GM18867 (cell line): Measurements from ENCODE around the gene GALNT13.

Experiments used
- ATAC-seq: cut with Tn5 transposase; IDR thresholded peaks from one replicate; pipeline ENCODE4 v1.9.1; 2021; ENCODE audit warnings: mild to moderate bottlenecking, moderate library complexity; ENCODE audit not compliant: unreplicated experiment

Gene GALNT13

DNA sequence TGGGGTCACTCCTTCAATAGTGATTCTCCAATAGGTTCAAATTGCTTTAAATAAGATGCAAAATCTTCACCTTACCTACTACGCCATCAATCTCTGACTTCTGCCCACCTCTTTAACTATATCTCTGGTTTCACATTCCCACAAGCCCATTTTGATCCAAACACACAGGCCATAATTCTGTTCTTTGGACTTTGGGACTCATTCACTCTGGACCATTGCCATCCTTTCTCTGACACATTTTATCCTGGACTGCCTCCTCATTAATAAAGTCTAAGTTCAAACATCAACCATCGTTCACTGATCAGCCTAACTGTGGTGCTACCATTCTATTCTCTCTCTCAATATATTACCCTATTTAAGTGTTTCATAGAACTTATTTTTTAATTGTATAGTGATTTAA is 332.2 kb downstream of the GALNT13 start:
- no peak for ATAC-seq

DNA sequence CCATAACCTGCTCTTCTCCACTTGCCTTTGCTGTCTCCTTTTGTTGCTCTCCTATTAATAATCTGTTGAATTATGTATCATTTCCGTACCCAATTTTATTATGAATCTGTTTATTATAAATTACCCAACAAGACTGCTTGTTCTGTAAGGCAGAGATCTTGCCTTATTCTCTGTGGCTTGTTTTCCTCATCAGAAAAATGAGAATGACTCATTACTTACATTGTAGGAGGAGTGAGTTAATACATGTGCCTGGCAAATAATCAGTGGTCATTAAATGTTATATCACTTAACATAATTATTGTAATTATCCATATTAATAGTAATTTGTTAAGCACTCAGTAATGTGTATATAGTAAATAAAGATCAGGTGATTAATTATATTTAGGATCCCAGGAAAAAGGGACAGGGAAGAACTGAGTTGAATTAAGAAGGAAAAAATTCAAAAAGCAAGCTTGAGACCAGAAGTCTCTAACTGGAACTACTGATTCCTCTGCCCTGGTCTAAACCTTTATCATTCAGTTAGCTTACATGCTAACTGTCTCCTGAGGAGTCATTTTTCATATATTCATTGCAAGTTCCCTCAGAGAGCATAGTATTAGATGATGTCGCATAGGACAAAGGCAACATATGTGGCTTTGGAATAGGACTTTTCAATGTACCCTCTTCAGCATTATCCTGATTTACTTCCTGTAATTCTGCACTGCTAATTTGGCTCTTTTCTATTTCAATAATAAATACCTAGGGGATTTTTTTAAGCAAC is 335.7 kb downstream of the GALNT13 start:
- ATAC-seq: no peak

DNA sequence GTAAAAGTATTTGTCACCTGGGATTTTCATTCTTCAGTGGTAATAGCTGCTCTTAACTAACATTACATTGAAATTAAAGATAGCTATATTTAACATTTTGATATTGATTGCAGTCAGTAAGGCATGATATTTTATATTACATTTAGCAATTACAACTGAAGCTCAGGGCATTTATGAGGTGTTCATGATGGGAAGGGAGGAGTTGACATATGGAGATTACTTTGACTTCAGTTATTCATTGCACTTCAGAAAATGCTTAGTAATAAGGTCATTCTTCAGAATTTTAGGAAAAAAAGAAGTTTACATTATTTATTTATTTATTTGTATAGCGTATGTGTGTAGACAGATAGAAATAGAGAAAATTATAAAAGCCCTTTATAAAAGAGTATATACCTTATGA is 352.0 kb downstream of the GALNT13 start:
- no peak for ATAC-seq

DNA sequence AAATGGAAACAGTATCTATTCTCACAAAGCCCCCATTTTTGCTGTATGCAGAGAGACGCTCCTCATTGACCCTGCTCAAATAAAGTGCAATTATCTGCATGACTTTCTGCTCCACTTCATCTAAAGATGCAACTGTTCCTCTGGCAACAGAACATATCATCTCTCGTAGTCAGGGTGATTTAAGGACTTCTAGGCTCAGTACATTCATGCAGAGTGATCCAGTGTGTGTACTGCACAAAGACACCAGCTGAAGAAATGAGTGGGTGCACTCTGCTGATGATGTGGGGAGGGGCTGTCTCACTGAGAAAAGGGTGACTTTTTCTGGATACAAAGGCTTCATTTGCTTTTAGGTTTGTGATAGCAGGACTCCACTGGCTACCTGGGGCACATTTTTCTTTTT is 355.2 kb downstream of the GALNT13 start:
- ATAC-seq: no peak

DNA sequence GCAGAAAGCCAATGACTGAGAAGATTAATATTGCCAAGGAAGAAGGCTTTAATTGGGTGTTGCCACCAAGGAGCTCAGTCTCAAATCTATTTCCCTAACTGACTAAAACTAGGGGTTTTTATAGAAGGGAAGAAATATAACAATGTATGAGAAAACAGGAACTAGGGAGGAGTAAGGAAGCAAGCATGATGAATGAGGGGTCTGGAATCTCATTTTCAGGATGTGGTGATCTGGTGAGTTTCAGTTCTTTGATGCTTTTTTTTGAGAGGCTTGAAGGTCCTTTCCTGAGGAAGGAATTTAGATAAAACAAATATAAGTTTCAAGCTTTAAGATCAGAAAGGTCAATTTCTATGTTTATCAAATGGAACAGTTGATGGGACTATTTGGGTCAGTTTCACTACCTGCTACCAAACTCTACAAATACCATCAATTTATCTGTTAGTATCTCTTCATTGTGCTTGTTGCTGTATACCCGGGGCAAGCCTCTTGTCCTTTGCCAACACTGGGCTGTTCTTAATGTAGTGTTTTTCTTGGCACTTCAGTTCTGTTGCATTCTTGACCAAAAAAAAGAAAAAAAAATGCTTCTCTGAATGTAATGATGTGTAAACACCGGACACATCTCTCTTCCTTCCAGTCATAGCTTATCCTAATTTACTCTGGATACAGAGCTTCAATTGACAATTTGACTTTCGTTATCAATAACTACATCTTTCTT is 357.0 kb downstream of the GALNT13 start:
- ATAC-seq: no peak

DNA sequence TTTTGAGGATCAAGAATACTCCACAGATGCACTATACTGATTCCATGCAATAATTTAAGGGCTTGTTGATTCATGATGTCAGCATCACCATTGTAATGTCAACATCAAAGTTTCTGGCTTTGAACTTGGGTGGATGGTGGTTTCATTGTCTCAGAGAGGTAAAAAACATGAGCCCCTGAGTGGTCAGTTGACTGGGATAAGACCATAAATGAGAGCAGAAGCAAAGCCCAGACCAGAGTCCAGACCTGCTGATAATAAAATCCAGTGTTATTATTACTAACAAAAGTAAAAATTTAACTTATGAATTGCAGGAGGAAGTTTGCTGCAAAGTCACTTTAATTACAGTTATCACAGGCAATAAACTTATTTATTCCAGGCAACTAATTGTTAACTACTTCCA is 358.2 kb downstream of the GALNT13 start:
- ATAC-seq: no peak

DNA sequence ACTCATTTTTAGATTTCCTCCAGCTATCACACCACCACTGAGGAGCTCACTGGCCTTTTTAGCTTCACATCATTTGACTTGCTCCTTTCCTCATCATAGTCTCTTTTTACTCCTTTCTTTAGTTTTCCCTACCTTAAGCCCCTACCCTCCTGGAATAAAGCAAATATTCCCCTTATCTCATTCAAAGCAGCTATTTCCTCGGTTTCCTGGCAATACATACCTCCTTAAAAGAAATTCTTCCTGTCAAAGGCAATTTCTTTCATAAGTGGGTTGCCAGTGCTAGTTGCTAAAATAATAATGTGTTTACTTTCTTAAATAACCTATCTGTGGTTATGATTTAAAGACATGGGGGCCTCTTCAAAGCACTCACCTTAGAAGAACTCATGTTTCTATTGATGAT is 359.3 kb downstream of the GALNT13 start:
- ATAC-seq: no peak

DNA sequence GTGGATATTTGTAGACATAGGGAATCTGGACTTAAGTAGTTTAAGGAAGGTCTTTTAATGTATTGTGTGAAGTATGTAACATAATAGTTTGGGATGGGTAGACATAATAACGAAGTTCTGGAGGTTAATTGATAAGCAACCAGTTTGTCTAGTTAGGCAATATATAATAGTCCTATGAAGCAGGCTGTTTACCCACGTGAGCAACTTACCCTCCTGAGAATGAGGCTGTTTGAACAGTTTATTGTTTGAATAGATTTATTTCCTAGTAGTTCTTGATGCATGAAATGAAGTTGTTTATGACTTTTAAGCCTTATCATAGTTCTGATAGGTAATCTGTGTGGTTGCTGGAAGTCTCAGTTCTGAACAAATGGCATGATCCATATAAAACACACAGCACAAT is 361.5 kb downstream of the GALNT13 start:
- no peak for ATAC-seq

DNA sequence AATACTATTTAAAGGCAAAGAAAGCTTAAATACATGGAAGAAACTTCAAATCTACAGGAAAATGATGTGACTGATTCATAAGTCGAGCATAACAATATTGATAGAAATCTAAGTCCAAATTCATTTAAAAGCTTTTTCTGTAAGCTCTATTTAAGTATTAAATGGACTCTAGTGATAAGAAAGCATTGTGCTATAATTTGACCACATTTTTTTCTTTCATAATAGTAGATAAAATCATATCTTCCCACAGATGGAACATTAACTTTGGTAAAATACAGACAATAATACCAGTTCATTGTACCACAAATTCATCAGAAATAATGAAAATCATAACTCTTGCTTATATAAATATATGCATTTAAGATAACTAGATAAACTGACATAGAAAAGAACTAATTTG is 366.5 kb downstream of the GALNT13 start:
- no peak for ATAC-seq

DNA sequence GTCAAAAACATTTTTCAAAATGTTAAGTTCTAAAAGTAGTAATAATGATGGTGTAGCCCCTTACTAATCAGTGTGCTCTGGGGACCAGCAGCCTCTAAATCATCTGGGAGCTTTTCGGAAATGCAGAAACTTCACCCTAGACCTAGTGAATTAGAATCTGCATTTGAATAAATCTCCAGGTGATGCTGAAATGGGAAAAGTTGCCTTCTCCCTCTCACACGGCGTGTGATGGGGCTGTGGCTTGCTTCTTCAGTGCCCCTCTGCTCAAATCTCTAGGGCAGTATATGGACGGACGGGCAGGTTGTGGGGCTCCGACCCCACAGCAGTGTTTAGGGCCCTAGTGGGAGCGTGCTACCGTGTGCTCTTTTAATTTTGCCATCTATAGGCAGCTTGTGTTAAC is 368.6 kb downstream of the GALNT13 start:
- ATAC-seq: no peak

DNA sequence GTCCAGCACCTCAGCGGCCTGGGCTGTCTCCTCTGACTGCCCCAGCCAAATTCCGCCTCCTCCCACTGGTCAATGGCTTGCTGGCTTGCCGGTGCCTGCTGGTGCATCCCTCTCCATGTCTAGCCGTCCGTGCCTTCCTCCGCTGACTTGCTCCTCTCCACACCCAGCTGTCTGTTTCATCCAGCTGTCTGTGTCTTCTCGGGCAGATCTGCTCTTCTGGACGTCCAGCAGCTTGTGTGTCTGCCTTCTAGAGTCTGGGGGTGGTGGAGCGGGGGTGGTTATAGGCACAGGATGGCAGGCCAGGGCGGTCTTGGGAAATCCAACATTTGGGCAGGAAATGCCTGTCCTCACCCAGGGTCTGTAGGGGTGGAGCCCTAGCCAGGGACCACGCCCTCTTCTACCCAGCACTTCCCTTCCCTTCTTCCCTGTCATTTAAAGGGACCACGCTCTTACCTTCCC is 369.2 kb downstream of the GALNT13 start:
- no peak for ATAC-seq

DNA sequence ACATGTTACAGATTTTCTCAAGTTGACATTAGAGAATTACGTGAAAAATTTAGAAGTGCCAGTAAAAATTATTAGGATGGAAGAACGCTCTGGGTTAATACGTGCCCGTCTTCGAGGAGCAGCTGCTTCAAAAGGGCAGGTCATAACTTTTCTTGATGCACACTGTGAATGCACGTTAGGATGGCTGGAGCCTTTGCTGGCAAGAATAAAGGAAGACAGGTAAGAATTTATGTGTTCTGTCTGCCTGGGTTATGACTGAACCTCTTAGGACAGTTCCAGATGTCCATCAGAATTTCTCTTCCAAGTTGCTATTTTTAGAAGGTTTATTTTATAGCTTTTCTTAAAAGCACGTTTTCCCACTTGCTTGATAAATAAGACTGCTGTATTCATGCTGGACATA is 371.0 kb downstream of the GALNT13 start:
- ATAC-seq: no peak

DNA sequence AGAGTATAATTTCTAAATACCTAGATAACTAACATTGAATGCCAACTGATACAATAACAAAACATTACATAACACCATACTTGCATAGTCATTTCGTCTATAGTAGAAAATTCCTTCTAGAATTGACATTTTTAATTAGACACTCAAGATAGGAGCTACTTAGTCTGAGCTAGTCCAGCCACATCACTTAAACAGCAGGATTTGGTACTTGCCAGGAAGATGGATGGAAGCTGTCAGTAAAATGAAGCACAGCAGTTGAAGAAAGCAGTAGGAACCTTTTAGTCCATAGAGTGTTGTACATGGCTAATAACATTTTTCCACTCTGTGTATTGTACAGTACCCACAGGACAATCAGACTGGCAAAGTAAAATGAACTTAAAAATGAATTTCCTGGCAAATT is 372.0 kb downstream of the GALNT13 start:
- ATAC-seq: no peak

DNA sequence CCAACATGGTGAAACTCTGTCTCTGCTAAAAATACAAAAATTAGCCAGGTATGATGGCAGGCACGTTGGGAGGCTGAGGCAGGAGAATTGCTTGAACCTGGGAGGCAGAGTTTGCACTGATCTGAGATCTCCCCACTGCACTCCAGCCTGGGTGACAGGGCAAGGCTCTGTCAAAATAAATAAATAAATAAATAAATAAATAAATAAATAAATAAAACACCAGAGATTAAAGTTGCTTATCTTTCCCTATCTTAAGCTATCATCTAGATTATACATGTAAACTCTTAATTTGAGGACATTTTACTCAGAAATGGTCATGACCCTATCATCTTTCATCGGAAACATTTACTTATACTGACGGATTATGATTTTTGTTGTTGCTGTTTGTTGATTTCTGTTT is 373.2 kb downstream of the GALNT13 start:
- no peak for ATAC-seq

DNA sequence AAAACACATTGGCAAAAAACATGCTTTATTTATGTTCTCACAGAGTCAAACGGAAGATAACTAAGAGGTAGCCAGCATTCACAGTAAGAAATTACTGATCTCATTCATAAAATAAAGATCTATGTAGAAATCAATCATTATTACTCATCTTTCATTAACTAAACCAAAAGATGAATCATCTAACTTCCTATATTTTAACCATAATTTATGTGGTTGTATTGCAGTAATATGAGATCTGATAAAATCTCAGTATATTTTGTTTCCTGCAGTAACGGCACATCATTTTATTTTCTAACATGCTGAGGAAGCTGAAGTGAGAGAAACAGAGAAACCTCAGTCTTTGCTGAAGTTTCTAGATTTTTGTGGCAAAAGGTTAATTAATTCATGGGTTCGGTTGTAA is 375.8 kb downstream of the GALNT13 start:
- ATAC-seq: no peak

DNA sequence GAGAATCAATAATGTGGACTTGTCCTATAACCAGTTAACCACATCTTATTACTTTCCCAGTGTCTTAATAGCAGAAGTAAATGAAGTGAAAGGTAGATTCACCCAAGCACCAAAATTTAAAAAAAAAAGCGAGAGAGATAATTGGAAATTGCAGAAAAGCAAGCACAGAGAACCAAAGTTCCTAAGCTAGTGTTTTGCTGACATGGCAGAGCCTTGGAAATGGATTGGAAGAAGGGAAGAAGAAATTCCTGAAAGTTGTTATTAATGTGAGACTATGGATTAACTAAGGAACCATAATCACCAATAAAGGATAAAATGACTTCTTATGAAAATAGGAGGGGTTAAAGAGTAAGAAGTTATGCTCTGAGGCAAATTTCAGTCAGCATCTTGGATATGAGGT is 384.4 kb downstream of the GALNT13 start:
- ATAC-seq: no peak

DNA sequence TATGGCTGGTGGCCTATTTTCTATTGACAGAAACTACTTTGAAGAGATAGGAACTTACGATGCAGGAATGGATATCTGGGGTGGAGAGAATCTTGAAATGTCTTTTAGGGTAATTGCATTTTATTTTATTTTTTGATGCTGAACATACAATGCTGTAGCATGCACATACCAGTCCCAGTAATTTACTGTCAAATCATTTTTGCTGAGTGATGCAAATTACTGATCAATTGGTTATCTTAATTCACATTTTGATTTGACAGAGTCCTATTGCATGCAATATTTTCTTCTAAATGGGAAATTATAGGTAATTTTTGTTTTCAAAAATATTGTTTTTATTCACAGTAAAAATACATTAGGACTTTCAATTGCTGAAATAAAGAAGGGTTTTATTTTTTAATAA is 387.3 kb downstream of the GALNT13 start:
- no peak for ATAC-seq

DNA sequence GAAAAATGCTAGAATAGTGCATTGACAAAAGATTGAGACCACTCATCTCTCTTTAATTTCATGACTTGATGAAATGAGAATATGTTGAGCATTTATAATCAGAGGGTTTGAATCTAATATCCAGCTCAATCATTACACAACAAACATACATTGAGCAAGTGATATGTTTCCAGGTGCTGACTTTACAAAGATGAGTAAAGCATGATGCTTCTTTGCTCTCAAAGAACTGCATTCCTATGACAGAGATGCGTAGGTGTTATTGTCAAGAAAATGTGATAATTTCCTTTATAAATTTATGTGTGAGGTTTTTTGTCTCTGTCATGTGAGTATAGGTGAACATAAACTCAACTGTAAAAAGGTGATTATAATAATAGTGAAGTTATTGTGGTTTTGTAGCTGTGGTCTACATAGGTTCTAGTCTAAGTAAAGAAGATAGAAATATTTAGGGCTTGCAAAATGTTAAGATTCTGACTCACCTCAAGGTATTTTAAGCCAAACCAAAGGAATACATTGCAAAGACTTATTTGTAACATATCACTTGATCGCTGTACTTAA is 389.8 kb downstream of the GALNT13 start:
- ATAC-seq: no peak

DNA sequence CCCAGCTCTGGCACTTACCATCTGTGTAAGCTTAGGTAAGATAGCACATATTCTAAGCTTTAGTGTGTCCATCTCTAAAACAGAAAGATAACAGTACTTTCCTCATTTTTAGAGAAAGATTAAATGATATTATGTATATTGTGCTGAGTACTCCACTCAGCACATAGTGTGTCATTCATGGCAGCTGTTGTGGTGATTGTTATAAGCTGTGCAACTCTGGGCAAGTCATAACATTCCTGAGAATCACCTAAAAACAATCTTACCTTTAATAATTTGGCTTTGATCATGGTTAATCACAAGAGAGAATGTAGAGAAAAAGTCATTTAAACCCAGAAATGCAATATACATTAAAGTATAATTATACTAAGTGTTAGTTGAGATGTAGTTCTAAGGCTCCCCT is 391.5 kb downstream of the GALNT13 start:
- no peak for ATAC-seq

DNA sequence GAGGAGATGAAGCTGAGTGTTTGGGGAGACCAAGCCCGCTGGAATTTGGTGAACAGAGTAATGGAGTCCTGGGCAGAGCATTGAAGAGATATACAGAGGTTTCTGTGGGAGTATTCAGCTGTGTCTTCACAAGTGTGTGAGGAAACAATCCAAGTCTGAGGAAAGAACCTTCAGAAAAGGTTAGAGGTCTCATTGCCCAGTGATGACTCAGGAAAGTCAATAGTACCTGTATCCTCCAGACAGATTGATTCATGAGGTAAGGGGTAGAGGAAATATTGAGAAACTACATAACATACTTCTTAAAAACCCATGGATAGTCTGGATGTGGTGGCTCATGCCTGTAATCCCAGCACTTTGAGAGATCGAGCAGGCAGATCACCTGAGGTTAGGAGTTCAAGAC is 392.3 kb downstream of the GALNT13 start:
- no peak for ATAC-seq

DNA sequence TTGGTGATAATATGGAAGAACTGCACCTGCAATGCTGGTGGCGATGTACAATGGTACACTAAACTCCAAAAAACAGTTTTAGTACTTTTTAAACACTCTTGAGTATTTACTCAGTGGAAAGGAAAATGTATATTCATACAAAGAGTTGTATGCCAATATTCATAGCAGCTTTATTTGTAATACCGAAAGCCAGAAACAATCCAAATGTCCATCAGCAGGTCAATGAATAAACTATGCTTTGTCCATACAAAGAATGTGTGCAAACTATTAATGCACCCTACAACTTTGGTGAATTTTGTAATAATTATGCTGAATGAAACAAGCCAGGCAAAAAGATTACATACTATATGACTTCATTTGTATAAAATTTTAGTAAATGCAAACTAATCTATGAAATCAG is 396.3 kb downstream of the GALNT13 start:
- no peak for ATAC-seq

DNA sequence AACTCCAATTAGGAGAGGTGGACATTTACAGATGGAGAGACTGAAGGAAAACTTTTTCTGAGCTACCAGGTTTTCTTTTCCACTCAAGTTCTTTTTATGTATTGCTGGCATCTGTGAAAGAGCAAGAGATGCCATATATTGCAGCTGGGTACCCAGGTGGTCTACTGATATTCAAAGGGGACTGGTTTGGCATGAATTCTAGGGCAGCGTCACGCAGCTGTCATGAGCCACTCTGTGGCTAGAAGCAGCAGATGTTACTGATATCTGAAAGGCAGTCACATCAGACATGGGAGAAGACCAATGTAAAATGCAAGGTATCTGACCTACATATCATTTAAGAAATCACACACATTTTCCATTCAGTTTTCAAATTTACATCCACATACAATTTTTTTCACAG is 408.8 kb downstream of the GALNT13 start:
- ATAC-seq: no peak
